ENCODE data around the gene CELF2. TPM values are rescaled to one million over a fixed set of nuclear protein-coding genes. Genes with fewer than 3 reads are reported as not detected.

CELF2 gene
- total and polyA plus RNA-seq, 10 donors, result 13.5 to 180 (median 105) TPM

- TF ChIP-seq POLR2A (IDR thresholded peaks at IDR 0.05), result no peak
- Histone ChIP-seq H3K27ac (no peak overlapping the region), H3K36me3 (peaks cover 0 to 100% (median 59%) of the 10 kb centered on the region in 6 donors), H3K4me1 (peaks cover 0 to 5% (median 0%) of the 10 kb centered on the region in 6 donors), H3K4me3 (no peak overlapping the region), H3K9me3 (peaks cover 0 to 10% (median 1%) of the 10 kb centered on the region in 8 donors), H3K27me3 (replicated peaks in 1 of 7) (no peaks in the 10 kb centered on the region)
- intact Hi-C loops (cut with DNase I; ENCODE audit: low total_unique reads), result no loop called here
- WGBS, 5 donors, result 84 to 92% (median 88%) methylated on average over 1 of the region's 1 CpG
- no peak for DNase-seq
These were observed 295.8 kb downstream of the CELF2 start for GRCh38 chr10:11313463-11313862.

- peaks cover 0 to 100% (median 87%) of the 10 kb centered on the region in 6 donors for H3K36me3 ChIP-seq
- no peak for DNase-seq
These were observed 300.4 kb downstream of the CELF2 start for GRCh38 chr10:11317936-11318670.

GRCh38 chr10:11318826-11319598, 301.3 kb downstream of the CELF2 start:
- TF ChIP-seq POLR2AphosphoS5 (IDR thresholded peaks at IDR 0.05) (peak in 1 of 3 donors; percentile 76), CTCF (IDR thresholded peaks at IDR 0.05 in 8 of 11, conservative IDR thresholded peaks at IDR 0.05 in 3 of 11) (no peak)
- no peaks in the 10 kb centered on the region for H3K9me3 ChIP-seq
- H3K4me1 ChIP-seq, result peaks cover 0 to 30% (median 0%) of the 10 kb centered on the region in 6 donors
- intact Hi-C loops (cut with DNase I; ENCODE audit: low total_unique reads), result no loop called here
- H3K27me3 ChIP-seq (replicated peaks in 1 of 7), result no peaks in the 10 kb centered on the region
- 90 to 94% (median 93%) methylated on average over 18 to 26 of the region's 26 CpGs for WGBS, 5 donors
- H3K4me3 ChIP-seq, result no peak overlapping the region
- H3K27ac ChIP-seq, result peak overlapping the region in 3 of 8 donors; percentile 1 to 50 (median 3)
- no peak for DNase-seq
- peaks cover 0 to 100% (median 89%) of the 10 kb centered on the region in 6 donors for H3K36me3 ChIP-seq

More at GRCh38 chr10:11317936-11318670, 300.4 kb downstream of the CELF2 start:
- WGBS, 5 donors, result 69 to 85% (median 83%) methylated on average over 7 of the region's 7 CpGs
- Histone ChIP-seq H3K9me3 (no peaks in the 10 kb centered on the region), H3K27ac (no peak overlapping the region), H3K27me3 (replicated peaks in 1 of 7) (no peaks in the 10 kb centered on the region), H3K4me1 (peaks cover 0 to 30% (median 0%) of the 10 kb centered on the region in 6 donors), H3K4me3 (no peak overlapping the region)
- intact Hi-C loops (cut with DNase I; ENCODE audit: low total_unique reads), result no loop called here
- no peak for TF ChIP-seq POLR2AphosphoS5 (IDR thresholded peaks at IDR 0.05)
- TF ChIP-seq CTCF (IDR thresholded peaks at IDR 0.05 in 8 of 11, conservative IDR thresholded peaks at IDR 0.05 in 3 of 11), result no peak
- TF ChIP-seq POLR2A (IDR thresholded peaks at IDR 0.05), result no peak

GRCh38 chr10:11319990-11320602, 302.4 kb downstream of the CELF2 start:
- intact Hi-C loops (cut with DNase I; ENCODE audit: low total_unique reads), result no loop called here
- DNase-seq, result no peak
- Histone ChIP-seq H3K9me3 (no peaks in the 10 kb centered on the region), H3K27ac (peak overlapping the region in 3 of 8 donors; percentile 3 to 50 (median 22)), H3K4me3 (no peak overlapping the region), H3K36me3 (peaks cover 0 to 100% (median 88%) of the 10 kb centered on the region in 6 donors), H3K27me3 (replicated peaks in 1 of 7) (no peaks in the 10 kb centered on the region), H3K4me1 (peaks cover 0 to 25% (median 0%) of the 10 kb centered on the region in 6 donors)
- TF ChIP-seq POLR2A (IDR thresholded peaks at IDR 0.05) (no peak), CTCF (IDR thresholded peaks at IDR 0.05 in 8 of 11, conservative IDR thresholded peaks at IDR 0.05 in 3 of 11) (no peak), POLR2AphosphoS5 (IDR thresholded peaks at IDR 0.05) (peak in 1 of 3 donors; percentile 37)
- WGBS, 5 donors, result 83 to 89% (median 83%) methylated on average over 11 of the region's 11 CpGs

All from spleen (tissue), 11 donors.